Fibroblast of the aortic adventitia (primary cell): Measurements from ENCODE around the gene CFAP157. TPM values are rescaled to one million over a fixed set of nuclear protein-coding genes. Genes with fewer than 3 reads are reported as not detected.
A peak's percentile ranks its signal among the peaks of the same experiment; 100 is the strongest.

ENCODE experiments used
- DNase-seq: peaks from one replicate; pipeline ENCODE4 v3.0.0-alpha.2; 2010; ENCODE audit warnings: low read depth
- H3K4me3 ChIP-seq: 2 replicates; pipeline ENCODE4 v1.5.1; 2011; ENCODE audit warnings: low read depth, mild to moderate bottlenecking, control low read depth, low read length, moderate library complexity
- CTCF ChIP-seq: IDR thresholded peaks from 2 replicates; pipeline ENCODE4 v1.5.1; 2011; ENCODE audit warnings: mild to moderate bottlenecking, low read length, control low read depth, inconsistent platforms; ENCODE audit not compliant: insufficient read depth
- total RNA-seq: library from RNA; depleted of rRNA; stranded (reverse); fragments of >200 nt; gene quantifications from 2 replicates; pipeline ENCODE4 v1.2.3, GENCODE V29; 2012; ENCODE audit warnings: low replicate concordance

CFAP157 gene
- total RNA-seq, 1 donor: 0.09 TPM

GRCh38 chr9:127682351-127683136 lies 24.2 kb upstream of the CFAP157 start:
- DNase-seq: no peak
- no peak overlapping the region for H3K4me3 ChIP-seq
- TF ChIP-seq CTCF: no peak

- peak; percentile 20 for DNase-seq
- H3K4me3 ChIP-seq: no peak overlapping the region
- no peak for TF ChIP-seq CTCF
These were observed 23.1 kb upstream of the CFAP157 start for GRCh38 chr9:127683723-127684122.

GRCh38 chr9:127684576-127684975 lies 22.2 kb upstream of the CFAP157 start:
- no peak overlapping the region for H3K4me3 ChIP-seq
- no peak for TF ChIP-seq CTCF
- DNase-seq: peak; percentile 22

GRCh38 chr9:127686461-127687393 lies 20.1 kb upstream of the CFAP157 start:
- H3K4me3 ChIP-seq: no peak overlapping the region
- DNase-seq: no peak
- TF ChIP-seq CTCF: no peak

GRCh38 chr9:127689329-127690000 lies 17.3 kb upstream of the CFAP157 start:
- TF ChIP-seq CTCF: no peak
- no peak overlapping the region for H3K4me3 ChIP-seq
- no peak for DNase-seq

GRCh38 chr9:127690735-127691134 lies 16.1 kb upstream of the CFAP157 start:
- DNase-seq: no peak
- H3K4me3 ChIP-seq: no peak overlapping the region
- no peak for TF ChIP-seq CTCF
